HepG2 (cell line): ENCODE measurements around the gene TRIM31. TPM values are rescaled to one million over a fixed set of nuclear protein-coding genes. Genes with fewer than 3 reads are reported as not detected.

Experiments
- ATF2 ChIP-seq: sonication (generic); formaldehyde crosslinking; IDR thresholded peaks from 2 replicates; pipeline ENCODE4 v1.4.0; 2020; ENCODE audit warnings: missing genetic modification reagents
- GMEB2 ChIP-seq: IDR thresholded peaks from 2 replicates; pipeline ENCODE4 v1.6.1; 2016; ENCODE audit warnings: missing biosample characterization, missing genetic modification reagents, low read depth
- IKZF5 ChIP-seq: IDR thresholded peaks from 2 replicates; pipeline ENCODE4 v1.6.1; 2018; ENCODE audit warnings: missing genetic modification reagents, mild to moderate bottlenecking, missing compliant biosample characterization
- MBD4 ChIP-seq: IDR thresholded peaks from 2 replicates; pipeline ENCODE4 v1.6.1; 2012; ENCODE audit warnings: low read length, inconsistent platforms, borderline replicate concordance
- SNAPC2 ChIP-seq: sonication (generic); formaldehyde crosslinking; IDR thresholded peaks from 2 replicates; pipeline ENCODE4 v1.8.1; 2022; ENCODE audit warnings: mild to moderate bottlenecking, missing genetic modification reagents
- TOPORS ChIP-seq: sonication (generic); formaldehyde crosslinking; IDR thresholded peaks from 2 replicates; pipeline ENCODE4 v1.8.0; 2023; ENCODE audit warnings: mild to moderate bottlenecking, missing genetic modification reagents
- ZBTB4 ChIP-seq: sonication (generic); formaldehyde crosslinking; IDR thresholded peaks from 2 replicates; pipeline ENCODE4 v1.4.0; 2020; ENCODE audit warnings: missing genetic modification reagents, mild to moderate bottlenecking, borderline replicate concordance
- ZC3H13 ChIP-seq: sonication (generic); formaldehyde crosslinking; IDR thresholded peaks from 2 replicates; pipeline ENCODE4 v1.8.1; 2023; ENCODE audit warnings: mild to moderate bottlenecking, missing genetic modification reagents, moderate library complexity
- ZFP90 ChIP-seq: sonication (generic); formaldehyde crosslinking; IDR thresholded peaks from 2 replicates; pipeline ENCODE4 v1.8.0; 2022; ENCODE audit warnings: missing genetic modification reagents, mild to moderate bottlenecking, inconsistent platforms, borderline replicate concordance
- ZNF224 ChIP-seq: sonication (generic); formaldehyde crosslinking; IDR thresholded peaks from 2 replicates; pipeline ENCODE4 v1.5.0; 2020; ENCODE audit warnings: mild to moderate bottlenecking, missing genetic modification reagents
- ZNF44 ChIP-seq: sonication (generic); formaldehyde crosslinking; IDR thresholded peaks from 2 replicates; pipeline ENCODE4 v1.5.1; 2020; ENCODE audit warnings: mild to moderate bottlenecking, missing genetic modification reagents
- ZNF441 ChIP-seq: sonication (generic); formaldehyde crosslinking; IDR thresholded peaks from 2 replicates; pipeline ENCODE4 v1.7.0; 2021; ENCODE audit warnings: missing genetic modification reagents, borderline replicate concordance
- ZNF598 ChIP-seq: sonication (generic); formaldehyde crosslinking; IDR thresholded peaks from 2 replicates; pipeline ENCODE4 v1.5.1; 2020; ENCODE audit warnings: mild to moderate bottlenecking, missing genetic modification reagents, borderline replicate concordance
- ZNF780A ChIP-seq: sonication (generic); formaldehyde crosslinking; IDR thresholded peaks from 2 replicates; pipeline ENCODE4 v1.8.0; 2022; ENCODE audit warnings: mild to moderate bottlenecking, missing genetic modification reagents, moderate library complexity
- polyA plus RNA-seq, 8 experiments: library from polyadenylated mRNA; depleted of rRNA in 3 of 8; stranded (reverse) in 7 of 8; unstranded in 1 of 8; fragments of >200 nt; fragmentation: Illumina TruSeq in 4 of 8; extraction: Trizol in 4 of 8; gene quantifications; 2 replicates each; pipeline versions ENCODE4 v1.2.1 to v1.2.3, GENCODE V29; 2011 to 2016; ENCODE audit warnings: low read depth in 4 of 8, missing spikeins in 1 of 8, mixed read lengths in 1 of 8; ENCODE audit not compliant: insufficient read depth in 1 of 8
- total RNA-seq, 5 experiments: library from RNA; depleted of rRNA; stranded (reverse); fragments of >200 nt; fragmentation: Illumina TruSeq; extraction: Trizol; gene quantifications; 2 replicates each; pipeline ENCODE4 v1.2.3, GENCODE V29; 2016; ENCODE audit warnings: low read depth in 1 of 5
- TF ChIP-seq, protein P1 (sequence below): sonication (generic); formaldehyde crosslinking; IDR thresholded peaks from 2 replicates; pipeline ENCODE4 v1.8.1; 2022; ENCODE audit warnings: low read depth, mild to moderate bottlenecking, missing genetic modification reagents
- TF ChIP-seq, protein P2 (sequence below), 2 experiments: fragments of 450-650 bp in 1 of 2; sonication (generic) in 1 of 2; formaldehyde crosslinking; IDR thresholded peaks; 2 replicates each; pipeline versions ENCODE4 v1.5.0 to v1.8.0; 2020 to 2022; ENCODE audit warnings: mild to moderate bottlenecking in 1 of 2, missing genetic modification reagents in 1 of 2

TRIM31 gene
- total and polyA plus RNA-seq, 2 of the 13 experiments (the other 11 are each of a cell fraction or from before 2014, with no cell fraction given), result 0.13 to 0.51 TPM

GRCh38 chr6:30100585-30101443, 12.1 kb downstream of the TRIM31 start (continued):
- peak; percentile 91; the same call in 1 of the 2 replicates for TF ChIP-seq ZC3H13 (CRISPR knock-in tag)
- TF ChIP-seq ZNF441 (CRISPR knock-in tag), result peak; percentile 73; the same call in 1 of the 2 replicates
- TF ChIP-seq GMEB2 (CRISPR knock-in tag), result 0 out of 2 replicates have a peak, but pooled peaks have one; percentile 24
- TF ChIP-seq TOPORS (CRISPR knock-in tag), result no peak
- TF ChIP-seq ZFP90 (CRISPR knock-in tag), result no peak
- peak; percentile 50; the same call in 1 of the 2 replicates for TF ChIP-seq ZNF224 (CRISPR knock-in tag)
- TF ChIP-seq MBD4, result no peak
- TF ChIP-seq, protein P1, sequence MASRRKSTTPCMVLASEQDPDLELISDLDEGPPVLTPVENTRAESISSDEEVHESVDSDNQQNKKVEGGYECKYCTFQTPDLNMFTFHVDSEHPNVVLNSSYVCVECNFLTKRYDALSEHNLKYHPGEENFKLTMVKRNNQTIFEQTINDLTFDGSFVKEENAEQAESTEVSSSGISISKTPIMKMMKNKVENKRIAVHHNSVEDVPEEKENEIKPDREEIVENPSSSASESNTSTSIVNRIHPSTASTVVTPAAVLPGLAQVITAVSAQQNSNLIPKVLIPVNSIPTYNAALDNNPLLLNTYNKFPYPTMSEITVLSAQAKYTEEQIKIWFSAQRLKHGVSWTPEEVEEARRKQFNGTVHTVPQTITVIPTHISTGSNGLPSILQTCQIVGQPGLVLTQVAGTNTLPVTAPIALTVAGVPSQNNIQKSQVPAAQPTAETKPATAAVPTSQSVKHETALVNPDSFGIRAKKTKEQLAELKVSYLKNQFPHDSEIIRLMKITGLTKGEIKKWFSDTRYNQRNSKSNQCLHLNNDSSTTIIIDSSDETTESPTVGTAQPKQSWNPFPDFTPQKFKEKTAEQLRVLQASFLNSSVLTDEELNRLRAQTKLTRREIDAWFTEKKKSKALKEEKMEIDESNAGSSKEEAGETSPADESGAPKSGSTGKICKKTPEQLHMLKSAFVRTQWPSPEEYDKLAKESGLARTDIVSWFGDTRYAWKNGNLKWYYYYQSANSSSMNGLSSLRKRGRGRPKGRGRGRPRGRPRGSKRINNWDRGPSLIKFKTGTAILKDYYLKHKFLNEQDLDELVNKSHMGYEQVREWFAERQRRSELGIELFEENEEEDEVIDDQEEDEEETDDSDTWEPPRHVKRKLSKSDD (CRISPR knock-in tag), result no peak
- TF ChIP-seq ATF2, result no peak
- no peak for TF ChIP-seq ZBTB4 (CRISPR knock-in tag)
- peak; percentile 82 for TF ChIP-seq IKZF5 (CRISPR knock-in tag)
- peak; percentile 24; the same call in 1 of the 2 replicates for TF ChIP-seq ZNF598 (CRISPR knock-in tag)
- no peak for TF ChIP-seq ZNF44 (CRISPR knock-in tag)
- no peak; the same call in 1 of the 2 replicates for TF ChIP-seq SNAPC2 (CRISPR knock-in tag)
- TF ChIP-seq, protein P2, sequence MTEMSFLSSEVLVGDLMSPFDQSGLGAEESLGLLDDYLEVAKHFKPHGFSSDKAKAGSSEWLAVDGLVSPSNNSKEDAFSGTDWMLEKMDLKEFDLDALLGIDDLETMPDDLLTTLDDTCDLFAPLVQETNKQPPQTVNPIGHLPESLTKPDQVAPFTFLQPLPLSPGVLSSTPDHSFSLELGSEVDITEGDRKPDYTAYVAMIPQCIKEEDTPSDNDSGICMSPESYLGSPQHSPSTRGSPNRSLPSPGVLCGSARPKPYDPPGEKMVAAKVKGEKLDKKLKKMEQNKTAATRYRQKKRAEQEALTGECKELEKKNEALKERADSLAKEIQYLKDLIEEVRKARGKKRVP (CRISPR knock-in tag; IDR thresholded peaks at IDR 0.05), result peak in 1 of 2 experiments; percentile 70; a peak in 2 of 4 replicates
- no peak for TF ChIP-seq ZNF780A
